ENCODE measurements around the gene YIF1A.

The YIF1A gene

DNA sequence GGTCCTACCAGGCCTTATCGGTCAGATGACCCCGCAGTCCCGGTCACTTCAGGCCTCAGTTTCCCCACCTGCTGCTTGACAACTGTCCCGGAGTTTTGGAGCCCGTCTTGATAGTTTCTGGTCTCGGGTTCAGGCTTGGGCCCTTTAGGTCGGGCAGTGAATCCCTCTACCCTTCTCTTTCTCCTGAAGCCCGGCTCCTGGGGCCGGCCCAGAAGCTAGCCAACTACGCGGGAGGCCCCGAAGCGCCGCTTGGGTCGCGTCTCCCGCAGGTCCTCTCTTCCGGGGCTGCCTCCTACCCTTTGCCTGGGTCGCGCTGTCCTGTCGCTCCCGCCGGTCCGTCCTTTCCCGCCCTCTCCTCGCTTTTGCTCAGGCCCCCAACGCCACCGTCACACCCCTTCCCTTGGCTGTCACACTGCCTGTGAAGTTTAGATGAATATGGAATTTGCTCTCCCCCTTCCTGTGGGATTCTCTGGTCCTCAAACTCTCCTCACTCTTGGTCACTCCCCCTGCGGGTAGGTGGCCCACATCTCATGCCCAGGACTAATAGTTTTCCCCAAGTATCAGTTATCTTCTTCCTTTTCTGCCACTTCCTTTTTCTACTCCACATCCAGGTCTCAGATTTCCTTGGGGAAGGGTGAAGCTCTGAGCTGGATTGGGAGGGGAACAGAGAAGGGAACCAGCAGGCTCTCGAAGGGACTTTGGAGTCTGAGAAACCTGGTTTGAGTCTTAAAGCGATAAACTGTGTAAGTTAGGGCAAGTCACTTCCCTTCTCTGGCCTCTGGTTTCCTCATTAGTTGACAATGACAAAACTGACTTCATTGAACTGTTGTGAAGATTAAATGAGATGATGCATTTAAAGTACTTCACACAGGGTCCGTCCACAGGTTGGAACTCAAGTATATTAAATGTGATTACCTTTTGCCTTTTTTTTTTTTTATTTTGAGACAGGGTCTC lies 19.7 kb downstream of the YIF1A start:
- peaks cover 20% of the 10 kb centered on the region for H3K4me1 Mint-ChIP-seq
- peak overlapping the region; percentile 87 to 97 (median 96) for H3K27ac Mint-ChIP-seq
- H3K27me3 Mint-ChIP-seq (ENCODE audit: low read depth) = no peaks in the 10 kb centered on the region
- TF ChIP-seq, protein P1, sequence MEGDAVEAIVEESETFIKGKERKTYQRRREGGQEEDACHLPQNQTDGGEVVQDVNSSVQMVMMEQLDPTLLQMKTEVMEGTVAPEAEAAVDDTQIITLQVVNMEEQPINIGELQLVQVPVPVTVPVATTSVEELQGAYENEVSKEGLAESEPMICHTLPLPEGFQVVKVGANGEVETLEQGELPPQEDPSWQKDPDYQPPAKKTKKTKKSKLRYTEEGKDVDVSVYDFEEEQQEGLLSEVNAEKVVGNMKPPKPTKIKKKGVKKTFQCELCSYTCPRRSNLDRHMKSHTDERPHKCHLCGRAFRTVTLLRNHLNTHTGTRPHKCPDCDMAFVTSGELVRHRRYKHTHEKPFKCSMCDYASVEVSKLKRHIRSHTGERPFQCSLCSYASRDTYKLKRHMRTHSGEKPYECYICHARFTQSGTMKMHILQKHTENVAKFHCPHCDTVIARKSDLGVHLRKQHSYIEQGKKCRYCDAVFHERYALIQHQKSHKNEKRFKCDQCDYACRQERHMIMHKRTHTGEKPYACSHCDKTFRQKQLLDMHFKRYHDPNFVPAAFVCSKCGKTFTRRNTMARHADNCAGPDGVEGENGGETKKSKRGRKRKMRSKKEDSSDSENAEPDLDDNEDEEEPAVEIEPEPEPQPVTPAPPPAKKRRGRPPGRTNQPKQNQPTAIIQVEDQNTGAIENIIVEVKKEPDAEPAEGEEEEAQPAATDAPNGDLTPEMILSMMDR (IDR thresholded peaks at IDR 0.05; ENCODE audit: unreplicated experiment in 3 of 3) = peak in 2 of 3 experiments; percentile 9 to 17
- peaks cover 33% of the 10 kb centered on the region for H3K36me3 Mint-ChIP-seq (ENCODE audit: low read depth)
- no peaks in the 10 kb centered on the region for H3K9me3 Mint-ChIP-seq
- peak overlapping the region; percentile 94 to 96 (median 96) for H3K4me3 Mint-ChIP-seq

GRCh38 chr11:66268244-66268951 lies 20.5 kb downstream of the YIF1A start, which contains the start of gene RAB1B:
RAB1B (plus strand) TSS chr11:66268639; CDS start chr11:66268680, 41 bp downstream.
- TF ChIP-seq, protein P1 (IDR thresholded peaks at IDR 0.05; ENCODE audit: unreplicated experiment in 3 of 3) = no peak
- peak within 1 kb of the TSS; percentile 87 to 99 (median 97) for H3K27ac Mint-ChIP-seq
- peak within 1 kb of the TSS; percentile 94 to 96 (median 96) for H3K4me3 Mint-ChIP-seq
- no peaks in the 10 kb centered on the region for H3K27me3 Mint-ChIP-seq (ENCODE audit: low read depth)
- peaks cover 14% of the 10 kb centered on the region for H3K4me1 Mint-ChIP-seq
- peaks cover 29% of the 10 kb centered on the region for H3K36me3 Mint-ChIP-seq (ENCODE audit: low read depth)
- no peaks in the 10 kb centered on the region for H3K9me3 Mint-ChIP-seq

DNA sequence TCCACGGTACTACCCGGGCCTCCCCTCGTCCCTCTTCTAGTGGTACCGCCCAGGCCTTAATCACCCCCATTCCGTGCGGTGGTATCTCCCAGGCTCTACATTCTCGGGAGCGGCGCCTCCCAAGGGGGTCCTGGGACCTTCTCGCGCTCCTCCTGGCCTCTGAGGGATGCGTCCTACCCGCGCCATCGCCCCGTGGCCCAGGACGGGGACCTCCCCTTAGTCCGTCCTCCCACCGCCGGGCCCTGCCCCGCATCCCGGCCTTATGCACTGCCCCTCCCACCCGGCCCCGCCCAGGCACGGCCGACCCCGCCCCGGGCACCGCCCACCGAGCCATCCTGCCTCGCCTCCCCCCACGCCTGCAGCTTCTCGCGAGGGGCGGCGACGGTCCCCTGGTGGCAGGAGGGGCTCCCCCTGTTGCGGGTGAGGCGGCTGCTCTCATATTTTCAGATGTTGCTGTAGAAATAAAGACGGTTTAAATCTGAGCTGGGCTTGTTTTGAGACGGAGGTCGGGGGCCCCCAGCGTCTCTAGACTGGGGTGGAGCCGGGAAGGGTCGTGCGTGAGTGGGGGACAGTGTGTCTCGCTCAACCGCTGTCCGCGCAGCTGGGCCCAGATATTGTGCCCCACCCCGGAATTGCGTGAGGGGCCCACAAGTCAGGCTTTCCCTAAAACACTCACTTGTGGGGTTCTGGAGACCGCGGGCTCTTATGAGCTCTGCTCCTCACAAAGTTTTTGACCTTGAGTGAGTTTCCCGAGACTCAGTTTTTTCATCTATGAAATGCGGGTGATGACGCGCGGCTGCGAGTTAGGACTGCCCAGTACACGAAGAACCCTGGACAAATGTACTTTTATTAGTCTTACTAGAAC lies 21.3 kb downstream of the YIF1A start:
- H3K36me3 Mint-ChIP-seq (ENCODE audit: low read depth) = peaks cover 29% of the 10 kb centered on the region
- no peaks in the 10 kb centered on the region for H3K9me3 Mint-ChIP-seq
- H3K4me3 Mint-ChIP-seq = peak overlapping the region; percentile 94 to 96 (median 96)
- TF ChIP-seq, protein P1 (IDR thresholded peaks at IDR 0.05; ENCODE audit: unreplicated experiment in 3 of 3) = peak in 1 of 3 experiments; percentile 10
- no peaks in the 10 kb centered on the region for H3K27me3 Mint-ChIP-seq (ENCODE audit: low read depth)
- H3K4me1 Mint-ChIP-seq = peaks cover 11% of the 10 kb centered on the region
- peak overlapping the region; percentile 87 to 99 (median 97) for H3K27ac Mint-ChIP-seq

- no peaks in the 10 kb centered on the region for H3K27me3 Mint-ChIP-seq (ENCODE audit: low read depth)
These were observed 21.9 kb downstream of the YIF1A start for GRCh38 chr11:66267039-66267378.

More at GRCh38 chr11:66267039-66267378, 21.9 kb downstream of the YIF1A start:
- Mint-ChIP-seq H3K4me3 (peak overlapping the region; percentile 94 to 96 (median 96)), H3K4me1 (peaks cover 11% of the 10 kb centered on the region), H3K36me3 (ENCODE audit: low read depth) (peaks cover 28% of the 10 kb centered on the region), H3K9me3 (no peaks in the 10 kb centered on the region), H3K27ac (peak overlapping the region; percentile 87 to 99 (median 97))
- TF ChIP-seq, protein P1 (IDR thresholded peaks at IDR 0.05; ENCODE audit: unreplicated experiment in 3 of 3) = no peak
